GM03348 (cell line): Measurements from ENCODE around the gene SMIM7.
A peak's percentile ranks its signal among the peaks of the same experiment; 100 is the strongest.
"Not testable (repeated sequence)": the region's sequence is repeated elsewhere in the genome, so short reads cannot be mapped to it uniquely, and the experiment has no call there.

Experiments used
- DNase-seq: peaks from one replicate; pipeline ENCODE4 v3.0.0; 2012; ENCODE audit warnings: low spot score

SMIM7 gene

DNA sequence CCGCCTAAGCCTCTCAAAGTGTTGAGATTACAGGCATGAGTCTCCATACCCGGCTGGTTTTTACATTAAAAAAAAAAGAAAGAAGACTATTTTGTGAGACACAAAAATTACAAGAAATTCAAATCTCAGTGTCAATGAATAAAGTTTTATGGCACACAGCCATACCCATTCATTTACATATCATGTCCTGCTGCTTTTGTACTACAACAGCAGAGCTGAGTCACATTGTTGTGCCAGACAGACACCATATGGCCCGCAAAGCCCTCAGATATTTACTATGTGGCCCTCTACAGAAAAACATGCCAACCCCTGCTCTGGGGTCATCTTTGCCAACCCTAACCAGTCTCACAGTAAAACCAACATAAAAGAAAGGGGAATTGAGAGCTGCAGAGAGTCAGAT lies 5.3 kb downstream of the SMIM7 start:
- no peak for DNase-seq

DNA sequence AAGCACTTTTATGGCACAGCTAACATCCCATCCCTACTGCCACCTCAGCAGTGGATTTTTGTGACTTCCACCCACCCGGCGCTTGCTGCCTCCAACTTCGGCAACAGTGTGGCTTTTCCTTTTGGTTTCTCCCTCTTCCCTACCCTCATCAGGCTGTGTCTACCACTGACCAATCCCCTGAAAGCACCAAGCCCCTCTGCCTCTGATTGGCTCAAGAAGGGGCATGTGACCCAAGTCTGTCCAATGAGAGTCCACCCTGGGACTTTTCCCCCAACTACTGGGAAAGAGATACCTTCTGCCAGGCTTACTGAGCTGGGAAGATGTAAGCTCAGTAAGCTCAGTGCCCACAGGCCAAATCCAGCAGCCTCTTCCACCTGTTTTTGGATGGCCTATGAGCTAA lies 5.8 kb downstream of the SMIM7 start:
- DNase-seq = peak; percentile 21

DNA sequence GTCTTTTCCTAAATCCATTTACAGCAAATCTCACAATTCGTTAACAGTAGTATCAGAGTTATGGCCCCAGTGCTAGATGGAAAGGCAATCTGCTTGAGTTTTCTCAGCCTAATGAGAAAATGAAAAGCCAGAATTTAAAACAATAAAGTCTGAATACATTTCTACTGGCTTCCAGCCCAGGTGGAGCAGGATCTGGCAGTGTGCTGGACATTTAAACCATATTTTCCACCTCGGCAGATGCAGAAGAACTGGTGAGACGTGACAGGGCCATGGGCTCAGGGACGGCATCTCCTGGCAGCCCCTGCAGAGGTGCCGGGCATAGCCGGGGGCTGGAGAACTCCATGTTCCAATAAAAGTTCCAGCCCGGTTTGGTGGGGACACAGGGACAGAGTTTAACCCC lies 7.1 kb downstream of the SMIM7 start:
- no peak for DNase-seq

DNA sequence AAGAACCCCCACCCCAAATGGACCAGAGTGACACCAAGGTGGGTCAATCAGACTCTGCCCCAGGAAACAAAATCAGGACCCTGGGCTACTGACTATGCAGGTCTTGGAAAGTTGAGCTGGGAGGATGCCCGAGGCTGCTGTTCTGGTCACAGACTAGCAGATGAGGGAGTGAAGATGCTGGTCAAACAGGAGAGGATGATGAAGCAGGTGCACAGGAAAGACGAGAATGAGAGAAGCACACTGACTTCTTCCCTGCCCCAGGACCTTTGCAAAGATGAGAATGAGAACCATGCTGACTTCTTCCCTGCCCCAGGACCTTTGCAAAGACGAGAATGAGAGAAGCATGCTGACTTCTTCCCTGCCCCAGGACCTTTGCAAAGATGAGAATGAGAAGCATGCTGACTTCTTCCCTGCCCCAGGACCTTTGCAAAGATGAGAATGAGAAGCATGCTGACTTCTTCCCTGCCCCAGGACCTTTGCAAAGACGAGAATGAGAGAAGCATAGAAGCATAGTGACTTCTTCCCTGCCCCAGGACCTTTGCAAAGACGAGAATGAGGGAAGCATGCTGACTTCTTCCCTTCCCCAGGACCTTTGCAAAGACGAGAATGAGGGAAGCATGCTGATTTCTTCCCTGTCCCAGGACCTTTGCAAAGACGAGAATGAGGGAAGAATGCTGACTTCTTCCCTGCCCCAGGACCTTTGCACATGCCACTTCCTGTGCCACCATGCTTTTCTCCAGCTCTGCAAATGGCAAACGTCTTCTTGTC lies 8.3 kb downstream of the SMIM7 start:
- not testable (repeated sequence) for DNase-seq

DNA sequence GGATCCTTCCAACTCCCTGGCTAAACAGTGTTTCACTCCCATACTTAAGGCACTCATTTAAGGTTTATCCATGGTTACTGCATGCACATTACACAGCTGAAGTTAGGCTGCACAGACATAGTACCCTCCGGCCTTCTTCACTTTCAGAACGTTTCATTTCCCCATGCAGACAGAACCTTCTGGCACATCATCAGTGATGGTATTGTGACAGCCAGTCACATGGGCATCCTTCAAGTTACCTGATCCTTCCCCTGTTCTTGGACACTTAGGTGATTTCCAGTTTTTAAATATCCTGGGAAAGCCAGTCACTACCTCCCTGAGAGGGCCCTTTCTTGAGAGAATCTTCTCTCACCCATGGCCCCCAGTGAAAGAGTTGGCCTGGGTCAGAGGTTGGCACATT lies 9.1 kb downstream of the SMIM7 start:
- no peak for DNase-seq

DNA sequence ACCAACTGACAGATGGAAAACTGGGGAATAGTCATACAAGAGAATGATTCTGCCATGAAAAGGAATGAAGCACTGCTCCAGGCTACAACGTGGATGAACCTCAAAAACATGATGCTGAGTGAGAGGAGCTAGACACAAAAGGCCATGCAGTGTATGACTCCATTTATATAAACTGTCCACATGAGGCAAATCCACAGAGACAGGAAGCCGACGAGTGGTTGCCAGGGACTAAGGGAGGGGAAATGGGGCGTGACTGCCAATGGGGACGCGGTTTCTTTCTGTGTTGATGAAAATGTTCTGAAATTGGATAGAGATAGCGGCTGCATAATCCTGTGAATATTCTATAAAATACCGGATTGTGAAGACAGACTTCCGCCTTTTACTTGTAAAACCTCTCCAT lies 10.2 kb downstream of the SMIM7 start:
- DNase-seq = no peak

DNA sequence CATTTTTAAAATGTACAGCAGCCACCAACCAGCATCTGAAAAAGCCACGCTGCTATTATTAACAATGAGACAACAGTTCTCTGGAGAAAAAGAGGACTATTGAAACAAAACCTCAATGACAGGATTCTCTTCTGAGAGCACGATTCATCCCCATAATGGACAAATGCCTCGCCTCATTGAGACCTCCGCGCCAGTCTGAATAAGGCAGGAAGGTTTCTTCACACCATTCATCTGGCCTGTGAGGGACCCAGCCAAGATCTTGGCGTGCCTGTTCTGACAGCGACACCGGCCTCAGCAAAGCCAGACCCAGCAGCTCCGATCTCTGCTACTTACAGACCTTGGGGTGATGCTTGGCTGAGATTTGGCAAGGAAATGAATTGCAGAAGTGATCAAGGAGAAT lies 14.8 kb downstream of the SMIM7 start:
- DNase-seq = no peak

DNA sequence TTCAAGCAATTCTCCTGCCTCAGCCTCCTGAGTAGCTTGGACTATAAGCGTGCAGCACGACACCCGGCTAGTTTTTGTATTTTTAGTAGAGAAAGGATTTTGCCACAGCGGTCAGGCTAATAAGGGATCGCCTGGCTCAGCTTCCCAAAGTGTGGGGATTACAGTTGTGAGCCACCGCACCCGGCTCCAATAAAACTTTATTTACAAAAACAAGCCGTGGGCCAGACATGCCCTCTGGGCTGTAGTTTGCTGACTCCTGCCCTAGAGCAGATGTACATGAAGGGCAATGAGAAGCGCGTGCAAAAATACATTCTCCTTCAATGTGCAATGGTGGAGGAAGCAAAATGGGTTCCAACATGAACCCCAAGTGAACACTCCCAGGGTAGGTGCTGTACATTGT lies 18.2 kb downstream of the SMIM7 start:
- DNase-seq = no peak

DNA sequence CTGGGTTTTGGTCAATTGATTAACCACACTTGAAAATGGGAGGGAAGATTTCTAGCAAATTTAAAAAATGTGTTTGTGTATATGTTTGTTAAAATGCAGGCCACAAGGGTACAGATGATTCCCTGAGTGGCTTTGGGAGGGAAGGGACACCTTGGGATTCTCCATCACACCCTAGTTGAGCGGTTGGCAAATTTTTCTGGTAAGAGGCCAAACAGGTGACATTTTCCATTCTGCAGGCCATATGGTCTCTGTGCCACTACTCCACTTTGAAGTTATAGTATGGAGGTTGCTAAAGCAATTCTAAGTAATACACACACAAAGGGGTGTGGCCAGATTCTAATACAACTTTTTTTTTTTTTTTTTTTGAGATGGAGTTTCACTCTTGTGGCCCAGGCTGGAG lies 19.0 kb downstream of the SMIM7 start:
- no peak for DNase-seq

DNA sequence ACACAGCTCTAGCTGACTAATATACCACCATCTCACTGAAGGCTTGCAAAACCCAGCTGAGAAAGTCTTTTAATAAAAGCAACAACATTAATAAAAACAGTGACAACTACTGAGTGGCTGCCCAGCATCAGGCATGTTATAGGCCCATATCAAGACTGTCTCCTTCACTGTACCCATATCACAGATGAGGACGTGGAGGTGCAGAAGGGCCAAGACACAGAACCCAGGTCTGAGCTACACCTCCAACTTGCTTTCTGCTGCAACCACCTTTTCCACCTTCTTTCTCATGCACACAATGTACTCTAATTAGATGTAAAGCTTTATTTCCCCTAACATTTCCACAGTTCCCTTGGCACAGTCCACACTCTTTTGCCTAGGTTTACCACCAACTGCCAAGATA lies 21.3 kb downstream of the SMIM7 start:
- no peak for DNase-seq

DNA sequence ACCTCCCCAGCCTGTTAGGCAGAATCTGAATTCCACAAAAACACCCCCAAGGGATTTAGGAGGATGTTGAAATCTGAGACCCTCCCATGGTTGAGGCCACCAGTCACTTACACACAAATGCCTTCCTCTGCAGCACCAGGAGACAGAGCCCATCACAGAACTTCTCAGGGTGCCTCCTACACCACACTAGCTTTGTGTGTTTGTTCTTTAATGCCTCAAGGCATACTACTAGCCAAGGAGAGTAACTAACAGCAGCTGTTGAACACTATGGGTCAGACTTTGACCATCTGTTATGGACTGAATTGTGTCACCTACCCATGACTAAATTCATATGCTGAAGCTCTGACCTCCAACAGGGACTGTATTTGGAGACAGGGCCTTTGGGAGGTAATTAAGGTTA lies 22.4 kb downstream of the SMIM7 start:
- no peak for DNase-seq

DNA sequence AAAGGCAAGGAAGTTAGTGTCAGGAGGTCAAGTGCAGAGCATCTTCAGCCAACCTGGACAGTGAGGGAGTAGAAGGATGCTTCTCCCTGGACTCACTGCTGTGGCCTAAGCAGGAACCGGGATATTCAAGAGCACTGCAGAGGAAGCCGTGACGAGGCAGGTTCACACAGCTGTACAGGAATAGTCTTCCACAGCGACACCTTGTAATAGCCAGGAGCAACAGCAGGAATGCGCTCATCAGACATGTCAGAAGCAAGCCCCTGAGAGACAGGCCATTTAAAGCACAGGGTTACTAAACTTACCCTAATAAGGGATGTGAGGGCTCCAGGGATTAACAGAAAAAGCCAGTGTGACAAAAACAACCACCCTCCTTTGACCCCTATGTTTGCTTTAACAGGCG lies 28.5 kb downstream of the SMIM7 start:
- DNase-seq = no peak

DNA sequence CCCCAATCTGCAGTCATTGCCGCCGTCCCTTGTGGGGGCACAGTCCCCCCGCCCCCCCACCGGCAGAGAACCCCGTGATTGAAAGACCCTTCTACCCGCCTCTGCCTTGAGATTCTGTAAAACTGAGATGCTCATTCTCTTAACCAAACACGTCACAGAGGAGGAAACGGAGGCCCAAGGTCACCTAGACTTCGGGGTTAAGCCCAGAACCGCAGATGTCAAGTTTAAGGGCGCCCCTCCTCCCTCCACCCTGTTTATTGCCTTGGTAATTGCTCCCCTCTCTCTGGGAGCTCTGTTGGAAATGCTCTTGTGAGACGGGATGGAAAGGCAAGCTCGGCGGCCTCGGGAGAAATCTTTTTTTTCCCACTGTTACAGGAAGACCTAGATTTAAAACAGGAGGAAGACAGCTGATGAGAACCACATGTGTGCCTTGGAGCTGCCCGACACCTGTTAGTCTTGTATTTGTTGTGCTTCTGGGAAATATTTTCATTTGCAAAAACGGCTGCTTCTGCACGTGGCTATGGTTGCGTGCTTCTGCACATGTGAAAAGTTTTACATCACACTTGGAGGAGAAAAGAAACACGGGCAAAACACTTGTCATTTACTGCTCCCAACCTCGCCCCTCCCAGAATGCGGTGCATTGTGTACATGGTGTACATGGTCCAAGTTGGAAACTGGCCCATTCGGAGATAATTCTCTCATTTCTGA lies 30.8 kb downstream of the SMIM7 start:
- DNase-seq = peak; percentile 35

DNA sequence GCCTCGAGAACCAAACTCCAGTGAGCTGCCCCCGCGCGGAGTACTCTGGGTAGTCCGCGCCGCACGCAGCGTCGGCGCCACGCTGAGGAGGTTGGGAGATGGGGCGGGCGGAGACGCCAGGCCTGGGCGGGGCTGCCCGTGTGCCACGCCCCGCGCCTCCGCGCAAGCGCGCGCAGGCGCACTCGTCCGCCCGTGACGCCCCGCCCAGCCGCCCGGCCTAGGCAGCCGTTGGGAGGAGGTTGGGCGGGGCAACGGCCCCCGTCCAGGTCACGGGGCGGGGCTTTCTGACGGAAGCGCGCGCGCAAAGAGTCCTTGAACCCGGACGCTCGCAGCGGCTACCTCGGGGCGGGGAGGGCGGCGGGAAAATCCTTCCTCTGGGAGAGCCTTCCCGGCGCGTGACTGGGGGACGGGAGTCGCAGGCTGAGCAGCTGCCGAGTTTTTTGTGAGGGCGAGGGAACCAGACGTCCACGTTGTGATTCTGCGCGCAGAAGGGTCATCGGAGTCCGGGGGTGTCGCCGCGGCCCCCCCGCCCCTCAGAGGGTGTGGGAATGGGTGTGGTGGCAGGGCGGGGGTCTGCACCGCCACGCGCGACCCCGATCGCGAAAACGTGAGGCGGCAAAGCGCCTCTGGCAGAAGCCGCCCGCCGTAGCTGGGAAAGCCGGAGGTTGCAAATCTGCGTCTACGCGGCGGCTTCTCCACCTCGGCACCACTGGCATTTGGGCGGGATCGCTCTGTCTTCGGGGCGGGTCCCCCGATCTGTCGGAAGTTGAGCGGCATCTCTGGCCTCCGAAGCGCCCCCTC lies 31.6 kb downstream of the SMIM7 start, which contains the start of gene MED26:
Gene MED26 (minus strand): TSS at position 22 of the 801 bp plus-strand sequence. CDS start 261 bp downstream, outside the sequence.
- peak; percentile 100 for DNase-seq

DNA sequence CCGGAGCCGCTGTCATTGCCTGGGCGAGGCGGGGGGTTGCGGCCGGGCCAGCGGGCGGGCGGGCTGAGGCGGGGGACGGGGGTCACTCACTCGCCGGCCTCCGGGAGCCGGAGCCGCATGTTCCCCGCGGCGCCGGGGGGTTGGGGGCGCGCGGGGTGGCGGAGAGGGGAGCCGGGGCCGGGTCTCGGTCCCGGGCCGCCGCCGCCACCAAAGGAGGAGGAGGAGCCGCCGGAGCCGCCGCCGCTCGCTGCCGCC lies 32.1 kb downstream of the SMIM7 start:
- no peak for DNase-seq

DNA sequence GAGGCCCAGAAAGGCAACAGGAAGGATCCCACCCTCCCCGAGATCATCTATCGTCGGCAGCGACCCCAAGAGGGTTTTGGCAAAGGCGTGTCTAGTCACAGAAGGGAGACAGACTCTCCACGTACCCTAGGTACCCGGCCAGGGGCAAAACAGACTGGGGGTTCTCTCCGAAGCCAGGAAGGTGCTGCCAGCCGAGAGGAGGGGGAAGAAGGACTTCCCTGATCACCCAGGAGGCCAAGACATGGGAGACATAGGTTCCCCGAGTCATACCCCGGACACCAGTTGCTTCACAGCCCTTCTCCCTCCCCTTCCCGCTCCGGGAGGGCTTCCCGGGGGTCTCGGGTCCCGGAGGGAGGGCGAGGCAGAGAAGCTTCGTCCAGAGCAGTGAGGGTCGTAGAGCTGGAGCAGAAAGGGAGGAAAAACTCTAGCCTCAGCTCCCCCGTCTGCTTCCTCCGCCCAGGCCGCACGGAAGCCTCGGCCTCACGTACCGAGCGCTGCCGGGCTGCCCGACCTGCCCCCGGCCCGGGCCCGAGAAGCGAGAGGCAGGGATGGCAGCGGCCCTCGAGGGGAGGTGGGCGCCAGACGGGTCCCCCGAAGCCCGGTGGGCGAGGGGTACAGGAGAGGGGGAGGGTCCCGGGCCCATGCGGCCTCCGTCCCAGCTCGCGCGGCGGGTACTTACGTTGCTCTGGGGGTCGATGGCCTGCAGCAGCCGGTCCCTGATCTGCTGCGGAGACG lies 32.6 kb downstream of the SMIM7 start:
- DNase-seq = peak; percentile 25

DNA sequence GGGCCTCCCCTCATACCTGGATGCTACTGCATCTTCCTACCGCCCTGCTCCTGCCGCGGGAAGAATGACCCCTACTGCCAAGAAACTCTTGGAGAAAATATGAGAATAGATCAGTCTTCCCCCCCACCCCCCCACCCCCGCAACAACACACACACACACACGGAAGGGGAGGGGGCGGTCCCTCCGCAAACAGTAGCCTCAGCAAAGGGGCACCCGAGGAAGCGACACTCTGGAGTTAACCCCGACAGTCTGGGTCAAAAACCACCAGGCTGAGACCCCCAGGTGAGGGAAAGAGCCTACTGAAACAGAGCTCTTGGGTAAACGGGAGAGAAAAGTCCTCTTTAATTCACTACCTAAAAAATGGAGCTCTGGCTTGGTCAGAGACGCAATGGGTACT lies 33.1 kb downstream of the SMIM7 start:
- DNase-seq = peak; percentile 38

DNA sequence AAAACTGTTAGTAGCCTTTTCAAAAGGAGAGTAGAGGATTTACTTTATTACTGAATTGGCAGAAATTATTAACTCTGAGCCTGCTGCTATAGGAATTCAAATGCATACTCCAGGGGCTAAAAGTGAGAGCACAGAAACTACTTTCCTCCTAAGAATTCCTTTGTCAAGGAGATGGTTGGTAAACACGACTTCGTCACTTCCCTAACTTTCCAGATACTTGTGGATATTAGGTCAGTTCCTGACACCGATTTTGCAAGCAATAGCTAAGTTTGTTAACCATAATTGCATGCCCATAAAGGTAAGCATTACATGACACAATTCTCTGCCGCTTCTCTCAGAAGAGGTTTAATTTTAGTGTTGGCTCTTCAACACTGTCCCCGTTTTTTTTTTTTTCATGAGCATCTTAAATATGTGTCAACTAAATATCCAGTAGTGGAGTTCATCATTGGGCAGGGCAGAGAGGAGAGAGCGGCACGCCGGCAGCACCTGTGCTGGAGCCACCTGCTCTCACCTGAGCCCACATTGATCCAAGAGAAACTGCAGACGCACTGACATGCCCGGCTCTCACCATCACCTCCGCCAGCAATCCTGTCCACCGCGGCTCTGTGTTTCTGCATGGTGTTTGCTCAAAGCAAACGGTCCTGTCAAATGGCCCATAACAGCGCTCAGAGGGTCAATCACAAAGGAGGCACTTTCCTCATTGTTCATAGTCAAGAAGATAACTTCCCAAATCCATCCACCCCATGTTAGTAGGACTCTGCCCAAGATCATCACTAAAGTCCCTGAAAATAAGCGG lies 34.6 kb downstream of the SMIM7 start:
- no peak for DNase-seq

DNA sequence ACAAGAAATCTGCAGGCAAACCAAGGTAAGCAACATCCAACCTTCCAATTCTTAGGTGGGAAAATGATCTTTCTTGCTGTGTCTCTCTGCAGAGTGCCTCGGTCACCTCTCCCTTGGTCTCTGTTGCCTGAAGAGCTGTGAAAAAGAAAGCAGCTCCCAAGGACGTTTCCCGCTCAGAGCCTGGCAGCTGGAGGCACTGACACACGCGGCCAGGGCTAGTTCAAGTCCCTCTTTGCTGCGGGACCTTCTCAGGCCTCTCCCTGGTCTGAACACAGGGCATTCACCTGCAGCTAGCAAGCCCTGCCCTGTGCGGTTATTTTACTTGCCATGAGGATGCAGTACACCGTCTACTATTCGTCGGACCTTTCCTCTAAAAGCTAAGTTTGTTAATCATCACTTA lies 35.7 kb downstream of the SMIM7 start:
- no peak for DNase-seq

DNA sequence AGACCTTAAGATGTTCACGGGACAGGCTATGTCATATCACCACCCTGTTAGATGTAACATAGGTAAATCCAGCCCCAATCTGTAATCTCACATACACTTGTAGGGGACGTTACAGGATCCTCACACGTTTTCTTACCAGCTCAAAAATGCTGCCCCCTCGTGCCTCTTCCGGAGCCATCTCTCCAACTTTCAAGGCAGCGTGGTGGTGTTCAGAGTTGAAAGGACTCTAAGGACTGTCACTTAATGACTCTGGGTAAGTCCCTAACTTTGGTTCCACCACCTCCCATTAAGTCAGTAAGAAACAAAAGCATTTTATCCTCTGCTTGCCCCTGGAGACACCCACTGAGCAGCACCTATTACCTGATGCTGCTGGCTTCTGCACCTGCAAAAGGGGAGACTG lies 36.4 kb downstream of the SMIM7 start:
- no peak for DNase-seq

DNA sequence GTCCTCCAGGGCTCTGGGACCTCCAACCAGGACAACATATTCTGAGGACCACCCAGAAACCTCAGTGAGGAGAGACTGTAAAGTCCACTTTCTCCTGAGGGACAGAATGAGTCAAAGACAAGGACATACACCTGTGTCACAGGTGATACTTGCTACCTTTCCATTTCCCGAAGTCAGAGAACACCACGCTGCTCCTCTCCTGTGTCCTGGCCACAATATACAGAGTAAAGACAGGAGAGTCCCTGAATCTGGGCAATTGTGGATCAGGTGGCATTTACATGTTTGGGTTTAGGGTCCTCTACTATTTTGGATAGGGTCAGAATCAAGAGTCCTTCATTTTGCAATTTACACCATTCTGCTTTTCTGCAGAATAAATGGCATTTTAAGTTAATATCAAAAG lies 36.9 kb downstream of the SMIM7 start:
- no peak for DNase-seq
